GM12872 (cell line): ENCODE results near the gene PHYH.

Experiments used
- CTCF ChIP-seq: IDR thresholded peaks from 3 replicates; pipeline ENCODE4 v1.5.1; 2011; ENCODE audit warnings: low read depth, mild to moderate bottlenecking, low read length, moderate library complexity; ENCODE audit not compliant: insufficient read depth

PHYH gene

GRCh38 chr10:13262433-13262832, 37.4 kb downstream of the PHYH start:
- no peak for TF ChIP-seq CTCF

DNA sequence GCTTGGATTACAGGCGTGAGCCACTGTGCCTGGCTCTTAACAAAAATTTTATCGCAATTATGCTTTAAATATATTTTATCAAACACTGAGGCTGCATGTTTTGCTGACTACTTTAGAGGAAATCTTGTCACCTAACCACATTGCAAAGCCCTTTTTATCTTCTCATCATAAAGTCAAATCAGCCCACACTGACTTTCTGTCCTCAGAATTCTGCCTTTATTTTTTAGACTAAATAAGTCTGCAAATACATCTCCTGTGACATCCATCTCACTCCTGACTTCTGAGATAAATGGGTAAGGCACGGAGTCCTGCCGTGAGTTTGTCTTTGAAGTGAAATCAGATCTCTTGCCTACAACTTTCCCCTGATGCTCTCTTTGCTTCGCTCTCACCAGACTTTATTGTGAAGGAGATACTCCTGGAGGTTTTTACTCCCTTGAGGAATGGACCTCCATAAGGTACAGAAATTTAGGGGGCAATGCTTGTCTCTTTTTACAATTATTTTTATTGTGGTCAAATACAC, 42.2 kb downstream of the PHYH start:
- no peak for TF ChIP-seq CTCF

- TF ChIP-seq CTCF, result no peak
These were observed 43.2 kb downstream of the PHYH start for GRCh38 chr10:13256627-13257026.

DNA sequence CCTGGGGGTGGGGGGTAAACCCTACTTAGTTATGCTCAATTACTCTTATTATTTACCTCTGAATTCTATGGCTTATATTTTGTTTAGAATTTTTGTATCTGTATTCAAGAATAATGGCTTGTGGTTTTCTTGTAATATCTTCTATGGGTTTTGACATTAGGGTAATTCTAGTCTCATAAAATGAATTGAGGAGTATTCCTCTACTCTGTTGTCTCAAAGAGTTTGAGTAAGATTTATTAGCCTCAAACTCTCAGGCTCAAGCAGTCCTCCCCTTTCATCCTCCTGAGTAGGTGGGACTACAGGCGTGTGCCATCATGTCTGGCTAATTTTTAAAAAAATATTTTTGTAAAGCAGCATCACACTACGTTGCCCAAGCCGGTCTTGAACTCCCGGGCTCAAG, 46.1 kb downstream of the PHYH start:
- no peak for TF ChIP-seq CTCF

DNA sequence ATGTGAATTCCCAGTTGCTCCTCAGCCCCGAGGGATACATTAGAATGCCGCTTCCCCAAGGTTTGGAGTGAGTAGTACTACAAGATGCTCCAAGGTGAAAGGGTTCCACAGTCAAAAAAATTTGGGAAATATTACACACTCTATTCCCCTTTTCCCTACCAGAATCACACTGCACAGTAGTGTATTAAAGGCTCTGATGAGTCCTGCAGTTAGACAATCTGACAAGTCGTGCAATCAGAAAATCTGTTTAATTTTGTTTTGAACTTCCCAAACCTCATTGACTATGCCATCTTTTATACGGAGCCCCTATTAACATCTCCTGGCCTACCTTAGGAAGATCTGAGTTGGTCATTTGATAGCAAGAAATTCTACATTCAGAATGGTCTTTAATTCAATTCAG, 52.1 kb downstream of the PHYH start:
- TF ChIP-seq CTCF, result no peak

GRCh38 chr10:13247246-13247645, 52.6 kb downstream of the PHYH start:
- TF ChIP-seq CTCF, result no peak

GRCh38 chr10:13241613-13242012, 58.3 kb downstream of the PHYH start:
- TF ChIP-seq CTCF, result no peak

GRCh38 chr10:13239923-13240322, 59.9 kb downstream of the PHYH start:
- TF ChIP-seq CTCF, result no peak
